Thoracic aorta (tissue), 2 donors: Measurements from ENCODE around the gene SARDH. TPM values are rescaled to one million over a fixed set of nuclear protein-coding genes. Genes with fewer than 3 reads are reported as not detected.

Experiments used
- ATAC-seq: fragments of 150-250 bp; one replicate; pipeline ENCODE4 v1.8.0; 2017; ENCODE audit warnings: low read depth; ENCODE audit not compliant: insufficient number of reproducible peaks, low FRiP score
- DNase-seq: peaks from one replicate; pipeline ENCODE4 v3.0.0-alpha.2; 2020; ENCODE audit warnings: low spot score
- H3K27ac ChIP-seq, 2 donors: fragments of 200-600 bp; sonication (generic); 1 replicate in 1 of 2; 2 replicates in 1 of 2; pipeline ENCODE4 v1.5.1; 2016; ENCODE audit warnings: mild to moderate bottlenecking in 2 of 2, moderate library complexity in 2 of 2
- H3K27me3 ChIP-seq: fragments of 200-600 bp; sonication (generic); replicated peaks from 2 replicates; pipeline ENCODE4 v1.6.0; 2016; ENCODE audit warnings: mild to moderate bottlenecking; ENCODE audit not compliant: insufficient read depth
- H3K36me3 ChIP-seq: fragments of 200-600 bp; sonication (generic); one replicate; pipeline ENCODE4 v1.5.1; 2016
- H3K4me1 ChIP-seq, 2 donors: fragments of 200-600 bp; sonication (generic); 1 replicate in 1 of 2; 2 replicates in 1 of 2; pipeline versions ENCODE4 v1.5.1 to v1.6.0; 2016; ENCODE audit warnings: low read depth in 2 of 2, mild to moderate bottlenecking in 1 of 2; ENCODE audit not compliant: control insufficient read depth in 1 of 2
- H3K4me3 ChIP-seq: fragments of 200-600 bp; sonication (generic); 2 replicates; pipeline ENCODE4 v1.5.1; 2016; ENCODE audit warnings: mild to moderate bottlenecking
- H3K9me3 ChIP-seq: fragments of 200-600 bp; sonication (generic); 2 replicates; pipeline ENCODE4 v1.5.1; 2016
- total RNA-seq, 2 donors: library from RNA; depleted of rRNA; stranded (reverse); fragments of >200 nt; gene quantifications; one replicate each; pipeline versions ENCODE4 v1.1.0 to v1.2.3, GENCODE V29; 2016
- TF ChIP-seq, protein P1 (sequence below): fragments of 200-600 bp; sonication (generic); IDR thresholded peaks from one replicate; pipeline ENCODE4 v1.5.1; 2019; ENCODE audit warnings: antibody characterized with exemption

Gene SARDH
- total RNA-seq, 2 donors from 2014 or later, result 1.8 to 4.3 TPM

DNA sequence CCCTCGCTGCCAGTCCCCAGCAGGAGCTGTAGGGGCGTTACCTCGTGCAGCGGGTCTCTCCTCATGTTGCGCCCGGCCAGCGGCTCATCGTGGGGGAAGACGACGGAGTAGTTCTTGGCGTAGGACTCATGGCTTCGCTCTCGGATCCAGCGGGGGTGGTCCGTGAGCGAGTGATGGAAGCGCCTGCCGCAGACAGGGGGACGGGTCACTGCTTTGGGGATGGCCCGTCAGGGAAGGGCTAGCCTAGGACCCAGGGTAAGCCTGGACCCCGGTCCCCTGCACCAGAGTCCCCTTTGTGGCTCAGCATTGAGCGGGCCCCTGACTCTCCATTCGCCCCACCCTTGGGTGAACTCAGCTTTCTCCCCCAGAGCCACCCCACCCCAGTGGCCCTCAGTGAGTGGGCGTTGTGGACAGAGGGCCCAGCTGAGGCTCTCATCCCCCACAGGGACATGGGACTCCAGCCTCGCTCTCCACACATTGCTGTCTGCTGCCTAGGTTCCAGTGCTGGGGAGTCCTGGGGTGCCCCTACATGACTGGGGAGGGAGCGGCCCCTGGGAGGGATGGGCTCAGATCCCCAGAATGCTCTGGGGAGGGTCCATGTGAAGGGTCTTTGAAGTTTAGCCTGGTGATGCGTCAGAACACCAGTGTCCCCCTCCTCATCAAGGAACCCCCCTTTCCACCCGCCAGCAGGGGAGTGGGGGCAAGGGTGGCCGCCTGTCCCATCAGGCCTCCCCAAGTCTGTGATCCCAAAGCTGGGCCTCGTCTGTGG is 29.7 kb downstream of the SARDH start:
- no peaks in the 10 kb centered on the region for H3K9me3 ChIP-seq
- ATAC-seq (no peak), DNase-seq (no peak)
- no peaks in the 10 kb centered on the region for H3K4me1 ChIP-seq
- no peak overlapping the region for H3K27ac ChIP-seq
- H3K36me3 ChIP-seq, result no peaks in the 10 kb centered on the region
- H3K27me3 ChIP-seq, result no peaks in the 10 kb centered on the region
- no peak overlapping the region for H3K4me3 ChIP-seq
- TF ChIP-seq, protein P1, sequence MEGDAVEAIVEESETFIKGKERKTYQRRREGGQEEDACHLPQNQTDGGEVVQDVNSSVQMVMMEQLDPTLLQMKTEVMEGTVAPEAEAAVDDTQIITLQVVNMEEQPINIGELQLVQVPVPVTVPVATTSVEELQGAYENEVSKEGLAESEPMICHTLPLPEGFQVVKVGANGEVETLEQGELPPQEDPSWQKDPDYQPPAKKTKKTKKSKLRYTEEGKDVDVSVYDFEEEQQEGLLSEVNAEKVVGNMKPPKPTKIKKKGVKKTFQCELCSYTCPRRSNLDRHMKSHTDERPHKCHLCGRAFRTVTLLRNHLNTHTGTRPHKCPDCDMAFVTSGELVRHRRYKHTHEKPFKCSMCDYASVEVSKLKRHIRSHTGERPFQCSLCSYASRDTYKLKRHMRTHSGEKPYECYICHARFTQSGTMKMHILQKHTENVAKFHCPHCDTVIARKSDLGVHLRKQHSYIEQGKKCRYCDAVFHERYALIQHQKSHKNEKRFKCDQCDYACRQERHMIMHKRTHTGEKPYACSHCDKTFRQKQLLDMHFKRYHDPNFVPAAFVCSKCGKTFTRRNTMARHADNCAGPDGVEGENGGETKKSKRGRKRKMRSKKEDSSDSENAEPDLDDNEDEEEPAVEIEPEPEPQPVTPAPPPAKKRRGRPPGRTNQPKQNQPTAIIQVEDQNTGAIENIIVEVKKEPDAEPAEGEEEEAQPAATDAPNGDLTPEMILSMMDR, result no peak

GRCh38 chr9:133707763-133708245 is 30.3 kb downstream of the SARDH start:
- H3K36me3 ChIP-seq, result no peaks in the 10 kb centered on the region
- H3K9me3 ChIP-seq, result no peaks in the 10 kb centered on the region
- no peak overlapping the region for H3K4me3 ChIP-seq
- no peak overlapping the region for H3K27ac ChIP-seq
- H3K27me3 ChIP-seq, result no peaks in the 10 kb centered on the region
- ATAC-seq (no peak), DNase-seq (no peak)
- peaks cover 2 to 4% of the 10 kb centered on the region in 2 donors for H3K4me1 ChIP-seq
- TF ChIP-seq, protein P1, result no peak

- Histone ChIP-seq H3K9me3 (no peaks in the 10 kb centered on the region), H3K4me3 (no peak overlapping the region), H3K4me1 (peaks cover 4 to 7% of the 10 kb centered on the region in 2 donors), H3K27me3 (no peaks in the 10 kb centered on the region), H3K36me3 (no peaks in the 10 kb centered on the region), H3K27ac (no peak overlapping the region)
- DNase-seq, result no peak
- no peak for ATAC-seq
- TF ChIP-seq, protein P1, result no peak
Observed at GRCh38 chr9:133707065-133707762, 30.9 kb downstream of the SARDH start.

- Histone ChIP-seq H3K27me3 (no peaks in the 10 kb centered on the region), H3K9me3 (no peaks in the 10 kb centered on the region), H3K4me3 (no peak overlapping the region), H3K36me3 (no peaks in the 10 kb centered on the region), H3K27ac (no peak overlapping the region), H3K4me1 (peaks cover 4 to 7% of the 10 kb centered on the region in 2 donors)
- ATAC-seq (no peak), DNase-seq (no peak)
- TF ChIP-seq, protein P1, result no peak
Observed at GRCh38 chr9:133706307-133707050, 31.7 kb downstream of the SARDH start.

DNA sequence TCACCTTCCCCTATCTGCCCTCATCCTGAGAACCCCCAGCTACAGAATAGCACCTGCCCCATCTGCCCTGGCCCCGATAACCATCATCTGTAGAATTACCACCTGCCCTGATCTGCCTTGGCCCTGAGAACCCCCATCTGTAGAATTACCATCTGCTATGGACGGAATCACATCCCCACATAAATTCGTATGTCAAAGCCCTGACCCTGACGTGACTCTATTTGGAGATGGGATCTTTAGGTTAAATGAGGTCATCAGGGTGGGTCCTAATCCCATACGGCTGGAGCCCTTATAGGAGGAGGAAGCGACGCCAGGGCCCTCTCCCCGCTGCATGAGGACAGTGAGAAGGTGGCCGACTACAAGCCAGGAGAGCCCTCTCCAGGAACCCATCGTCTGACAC is 32.6 kb downstream of the SARDH start:
- Histone ChIP-seq H3K36me3 (no peaks in the 10 kb centered on the region), H3K27me3 (no peaks in the 10 kb centered on the region), H3K9me3 (no peaks in the 10 kb centered on the region), H3K4me1 (peaks cover 4 to 7% of the 10 kb centered on the region in 2 donors), H3K27ac (no peak overlapping the region), H3K4me3 (no peak overlapping the region)
- ATAC-seq (no peak), DNase-seq (no peak)
- TF ChIP-seq, protein P1, result no peak
